T-helper 1 cell treated with Interleukin-12 subunit alpha and Interleukin-12 subunit beta and Interleukin-4 antibody, amounts not matched to agents 30 ng/mL and 1 ng/mL, for 36 hours (primary cell): ENCODE results near the gene TBC1D22B. TPM values are rescaled to one million over a fixed set of nuclear protein-coding genes. Genes with fewer than 3 reads are reported as not detected.
"Not testable (repeated sequence)": the region's sequence is repeated elsewhere in the genome, so short reads cannot be mapped to it uniquely, and the experiment has no call there.

Source experiments
- intact Hi-C: fragments of 100-400 bp; cut with micrococcal nuclease; formaldehyde crosslinking; loops from one replicate; pipeline ENCODE4 v1.15.1; 2024
- total RNA-seq: library from RNA; stranded (reverse); gene quantifications from 2 replicates; pipeline ENCODE4 v1.2.3, GENCODE V29; 2022

The TBC1D22B gene
- total RNA-seq, 1 donor from 2014 or later: 26.8 TPM

- intact Hi-C loops: no loop called here
Observed at GRCh38 chr6:37262446-37263026, 5.0 kb downstream of the TBC1D22B start.

GRCh38 chr6:37265001-37265400, 7.4 kb downstream of the TBC1D22B start:
- intact Hi-C loops: no loop called here

DNA sequence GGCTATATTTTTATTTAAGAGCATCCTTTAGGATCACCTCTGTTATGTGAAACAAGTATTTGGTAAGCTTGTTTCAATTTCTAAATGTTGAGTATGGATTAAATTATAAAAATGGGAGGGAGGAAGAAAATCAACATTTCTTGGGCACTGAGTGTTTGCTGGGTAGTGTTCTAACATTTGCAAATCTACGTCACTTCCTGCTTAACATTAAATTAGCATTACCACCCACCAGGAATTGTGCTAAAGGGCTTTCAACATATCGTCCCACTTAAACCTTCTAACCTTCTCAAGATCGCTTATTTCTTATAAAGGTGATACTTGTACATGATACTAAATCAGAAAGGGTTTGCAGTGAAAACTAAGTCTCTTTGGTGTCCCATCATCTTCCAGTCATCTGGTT, 8.3 kb downstream of the TBC1D22B start:
- intact Hi-C loops: no loop called here

- intact Hi-C loops: no loop called here
Observed at GRCh38 chr6:37269105-37269504, 11.5 kb downstream of the TBC1D22B start.

DNA sequence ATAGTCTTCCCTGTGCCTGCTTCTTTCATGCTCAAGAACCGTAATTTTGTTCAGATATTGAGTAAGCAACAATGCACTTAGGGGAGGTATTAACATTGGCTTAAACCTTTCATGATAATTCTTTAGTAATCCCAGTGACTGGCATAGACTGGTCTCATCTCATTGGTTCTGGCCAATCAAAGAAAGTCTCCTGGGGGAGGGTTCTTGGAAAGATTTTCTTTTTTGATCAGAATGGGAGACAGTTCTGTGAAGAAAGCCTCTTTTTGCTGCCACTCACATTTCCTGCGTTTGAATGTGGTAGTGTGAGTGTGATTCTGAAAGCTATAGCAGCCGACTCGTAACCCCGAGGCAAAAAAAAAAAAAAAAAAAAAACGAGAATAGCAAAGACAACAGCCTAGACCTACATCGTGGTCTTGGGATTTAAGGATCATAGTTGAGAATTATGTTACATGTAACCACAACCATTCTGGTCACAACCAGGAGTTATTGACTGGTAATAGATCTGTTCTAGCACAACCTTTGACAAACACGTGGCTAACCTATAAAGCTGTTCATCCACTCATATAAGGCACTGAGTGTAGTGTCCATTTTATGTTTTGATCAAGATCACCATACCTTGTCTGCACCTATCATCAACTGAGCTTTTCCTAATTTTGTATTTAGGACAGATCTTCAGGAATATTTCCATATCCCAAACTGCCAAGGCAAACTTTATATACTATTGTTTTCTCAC, 15.4 kb downstream of the TBC1D22B start:
- intact Hi-C loops: loop anchor here (1.0 kb wide), 2 partner anchors 13 to 16 kb away; no protein-coding TSS in a partner anchor

DNA sequence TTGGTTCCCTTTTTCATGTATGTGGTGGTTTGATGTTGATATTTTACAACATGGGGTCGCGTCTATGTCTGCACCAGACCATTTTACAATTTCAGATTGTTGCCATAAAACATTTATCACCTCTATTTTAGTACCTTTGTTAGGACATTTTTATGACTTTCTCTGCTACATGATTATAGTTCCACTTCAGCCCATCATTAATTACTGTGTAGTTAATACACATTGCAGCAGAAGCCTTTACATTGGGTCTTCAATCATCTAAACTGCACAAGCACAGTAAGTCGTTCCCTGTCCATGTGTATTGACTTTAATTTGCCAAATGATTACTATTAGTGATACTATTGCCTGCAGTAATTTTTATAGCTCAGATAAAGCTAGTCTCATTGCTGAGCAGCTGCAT, 16.1 kb downstream of the TBC1D22B start:
- intact Hi-C loops: loop anchor here (1.0 kb wide), 2 partner anchors 13 to 16 kb away; no protein-coding TSS in a partner anchor

DNA sequence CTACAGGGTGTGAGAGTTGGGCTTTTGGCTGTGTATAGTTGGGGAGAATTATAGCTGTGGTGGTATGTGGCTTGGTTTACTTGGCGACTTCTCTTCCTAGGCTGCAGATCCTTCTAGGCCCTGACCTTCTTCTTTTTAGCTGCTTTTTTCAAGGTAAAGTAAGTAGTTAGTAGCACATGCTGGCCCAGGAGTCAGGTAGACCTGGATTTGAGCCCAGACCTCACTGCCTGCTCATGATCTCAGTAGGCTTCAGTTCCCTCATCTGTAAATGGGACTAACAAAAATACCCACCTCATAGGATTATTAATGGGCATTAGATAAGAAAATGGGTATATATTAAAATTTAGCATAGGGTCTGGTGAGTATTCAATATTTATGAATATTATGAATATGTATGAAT, 17.8 kb downstream of the TBC1D22B start:
- intact Hi-C loops: no loop called here

DNA sequence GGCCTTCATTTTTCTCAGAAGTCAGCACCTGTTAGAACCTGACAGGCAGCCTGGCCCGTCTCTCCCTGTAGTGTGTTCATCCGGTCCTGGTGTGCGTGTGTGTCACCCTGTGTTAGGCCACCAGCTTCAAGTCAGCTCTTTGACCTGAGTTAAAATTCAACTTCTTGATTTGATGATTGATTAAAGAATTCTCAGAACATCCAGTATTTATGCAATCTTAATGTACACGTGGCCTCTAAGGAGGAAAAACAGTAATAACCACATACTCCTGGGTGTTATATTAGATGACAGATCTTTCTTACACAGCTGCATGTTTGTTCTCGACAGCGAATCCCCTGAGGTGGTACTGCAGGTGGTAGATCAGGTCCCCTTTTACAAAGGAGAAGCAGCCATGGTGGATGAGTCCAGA, 19.4 kb downstream of the TBC1D22B start:
- intact Hi-C loops: no loop called here

DNA sequence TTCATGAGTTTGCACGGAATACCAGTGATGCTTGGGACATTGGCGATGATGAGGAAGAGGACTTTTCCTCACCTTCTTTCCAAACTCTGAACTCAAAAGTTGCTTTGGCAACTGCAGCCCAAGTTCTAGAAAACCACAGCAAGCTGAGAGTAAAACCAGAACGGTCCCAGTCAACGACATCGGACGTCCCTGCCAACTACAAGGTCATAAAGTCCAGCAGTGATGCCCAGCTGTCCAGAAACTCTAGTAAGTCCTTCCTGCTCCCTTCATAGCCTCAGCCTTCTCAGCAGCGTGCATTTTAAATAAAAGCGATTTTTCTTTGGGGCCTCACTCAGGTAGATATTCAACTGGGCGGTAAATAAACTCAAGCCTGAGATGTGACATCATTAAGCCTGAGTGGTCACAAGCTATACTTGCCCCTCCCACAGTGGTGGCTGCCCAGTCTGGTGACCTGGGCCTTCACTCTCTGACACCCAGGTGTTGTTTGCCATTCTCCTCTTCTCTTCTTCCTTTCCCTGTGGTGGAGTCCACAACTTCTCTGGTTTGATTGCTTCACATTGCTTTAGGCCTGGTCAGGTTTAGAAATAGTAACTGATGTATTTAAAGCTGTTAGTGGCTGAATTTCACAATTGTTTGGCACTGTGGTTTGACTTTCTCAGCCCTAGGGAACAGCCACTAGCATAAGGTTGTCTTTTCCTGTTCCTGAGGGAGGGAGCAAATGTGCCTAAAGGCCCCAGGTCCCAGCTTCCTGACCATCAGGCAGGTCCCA, 22.0 kb downstream of the TBC1D22B start:
- intact Hi-C loops: no loop called here

GRCh38 chr6:37280162-37280887, 22.8 kb downstream of the TBC1D22B start:
- intact Hi-C loops: no loop called here

- intact Hi-C loops: no loop called here
Observed at GRCh38 chr6:37282371-37282770, 24.8 kb downstream of the TBC1D22B start.

DNA sequence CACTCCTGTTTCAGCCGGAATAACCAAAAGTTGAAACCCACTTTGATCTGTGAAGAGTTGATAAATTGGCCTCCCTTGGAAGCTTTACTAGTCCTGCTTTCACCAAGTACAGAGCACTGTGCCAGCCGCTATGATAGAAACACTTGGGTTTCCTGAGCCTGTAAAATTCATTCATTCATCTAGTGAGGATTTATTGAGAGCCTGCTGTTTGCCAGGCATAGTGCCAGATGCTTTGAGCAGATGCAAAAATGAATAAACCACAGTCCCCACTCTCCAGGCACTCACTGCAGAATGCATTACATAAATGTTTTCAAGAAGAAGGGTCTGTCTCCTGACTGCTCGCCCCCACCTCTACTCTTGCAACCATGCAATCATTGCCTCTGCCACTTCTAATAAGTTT, 25.7 kb downstream of the TBC1D22B start:
- intact Hi-C loops: no loop called here

DNA sequence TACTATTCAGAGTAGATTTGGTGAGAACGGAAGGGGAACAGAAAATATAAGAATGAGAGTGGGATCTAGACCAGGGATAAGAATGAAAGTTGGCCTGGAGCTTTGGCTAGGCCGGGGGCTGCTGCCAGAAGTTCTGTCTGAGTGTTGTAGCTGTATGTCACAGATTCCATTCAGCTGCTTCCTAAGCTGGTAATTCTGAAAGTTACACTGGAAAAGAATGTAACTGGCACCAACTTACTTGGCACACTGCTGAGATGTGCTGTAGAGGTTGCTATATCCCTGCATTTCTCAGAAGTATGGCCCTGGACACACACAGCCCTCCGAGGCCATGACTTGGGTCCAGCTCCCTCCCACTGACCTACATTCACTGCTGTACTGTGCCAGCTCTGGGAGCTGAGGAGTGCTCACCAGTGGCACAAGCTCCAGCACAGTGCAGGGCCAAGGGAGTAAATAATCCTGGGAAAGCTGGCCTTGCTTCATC, 26.1 kb downstream of the TBC1D22B start:
- intact Hi-C loops: no loop called here

DNA sequence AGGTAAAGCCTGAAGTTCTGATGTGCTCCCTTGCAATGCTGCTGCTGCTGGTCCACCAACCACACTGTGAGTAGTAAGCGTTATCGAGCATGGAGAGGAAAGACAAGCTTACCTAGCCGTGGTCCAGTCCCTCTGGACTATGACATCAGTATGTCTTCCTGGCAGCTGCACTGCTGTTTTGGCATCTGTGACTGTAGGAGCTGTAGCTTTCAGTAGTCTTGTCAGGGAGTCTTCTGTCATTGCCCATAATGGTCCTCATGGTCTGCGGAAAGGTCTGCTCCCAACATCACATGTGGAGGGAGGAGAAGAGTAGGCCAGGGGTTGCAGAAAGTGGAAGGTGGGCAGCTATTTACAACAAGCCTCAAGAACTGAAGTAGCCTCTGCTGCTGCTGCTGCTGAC, 27.2 kb downstream of the TBC1D22B start:
- intact Hi-C loops: no loop called here

GRCh38 chr6:37285861-37286311, 28.3 kb downstream of the TBC1D22B start:
- intact Hi-C loops: no loop called here

DNA sequence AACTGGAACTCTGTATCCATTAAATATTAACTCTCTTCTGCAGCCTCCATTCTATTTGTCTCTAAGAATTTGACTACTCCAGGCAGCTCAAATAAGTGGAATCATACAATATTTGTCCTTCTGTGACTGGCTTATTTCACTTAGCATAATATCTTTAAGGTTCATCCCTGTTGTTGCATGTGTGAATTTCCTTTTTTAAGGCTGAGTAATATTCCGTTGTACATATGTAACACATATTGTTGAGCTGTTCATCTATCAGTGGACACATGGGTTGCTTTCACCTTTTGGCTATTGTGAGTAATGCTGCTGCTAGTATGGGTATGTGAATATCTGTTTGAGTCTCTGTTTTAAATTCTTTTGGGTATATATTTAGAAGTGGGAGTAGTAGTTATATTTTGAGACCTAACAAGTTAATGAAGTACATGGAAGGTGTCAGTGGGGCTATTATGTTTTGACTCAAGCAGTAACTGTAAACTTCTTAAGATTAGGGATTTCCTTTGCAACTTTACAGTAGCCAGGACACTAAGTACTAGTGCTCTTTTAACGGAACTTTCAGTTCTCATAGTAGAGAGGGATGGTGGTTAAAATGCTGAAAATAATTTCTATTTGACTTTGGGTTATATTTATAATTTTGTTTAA, 30.1 kb downstream of the TBC1D22B start:
- intact Hi-C loops: no loop called here

- intact Hi-C loops: no loop called here
Observed at GRCh38 chr6:37288247-37288646, 30.7 kb downstream of the TBC1D22B start.

DNA sequence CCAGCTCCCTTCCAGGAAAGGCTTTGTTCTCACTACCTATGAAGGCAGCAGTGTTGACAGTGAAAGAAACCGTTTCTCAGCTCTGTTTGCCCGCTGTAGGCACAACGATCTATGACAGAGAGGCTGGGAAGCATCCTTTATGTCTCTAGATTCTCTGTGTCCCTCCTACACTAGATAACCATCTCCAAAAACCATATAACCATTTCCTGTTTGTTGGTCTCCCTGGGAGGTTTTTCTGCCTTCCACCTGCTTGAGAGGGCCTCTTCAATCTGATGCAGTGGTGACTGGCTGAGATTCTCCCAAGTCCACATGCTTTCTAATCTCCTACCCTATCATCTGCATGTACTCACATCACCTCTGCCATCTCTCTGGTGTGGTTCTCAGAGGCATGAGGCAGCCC, 32.4 kb downstream of the TBC1D22B start:
- intact Hi-C loops: loop anchor here (1.0 to 5.0 kb wide), 5 partner anchors 17 to 378 kb away; no protein-coding TSS in a partner anchor

DNA sequence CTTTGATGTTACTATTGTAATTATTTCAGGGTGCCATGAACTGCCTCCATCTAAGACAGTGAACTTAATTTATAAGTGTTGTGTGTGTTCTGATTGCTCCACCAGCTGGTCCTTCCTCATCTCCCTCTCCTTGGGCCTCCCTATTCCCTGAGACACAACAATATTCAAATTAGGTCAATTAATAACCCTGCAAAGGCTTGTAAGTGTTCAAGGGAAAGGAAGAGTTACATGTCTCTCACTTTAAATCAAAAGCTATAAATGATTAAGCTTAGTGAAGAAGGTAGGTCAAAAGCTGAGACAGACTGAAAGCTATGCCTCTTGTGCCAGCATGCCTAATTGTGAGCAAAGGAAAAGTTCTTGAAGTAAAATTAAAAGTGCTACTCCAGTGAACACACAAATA, 35.9 kb downstream of the TBC1D22B start:
- intact Hi-C loops: loop anchor here (5.0 kb wide), 1 partner anchor 381 kb away; no protein-coding TSS in a partner anchor

DNA sequence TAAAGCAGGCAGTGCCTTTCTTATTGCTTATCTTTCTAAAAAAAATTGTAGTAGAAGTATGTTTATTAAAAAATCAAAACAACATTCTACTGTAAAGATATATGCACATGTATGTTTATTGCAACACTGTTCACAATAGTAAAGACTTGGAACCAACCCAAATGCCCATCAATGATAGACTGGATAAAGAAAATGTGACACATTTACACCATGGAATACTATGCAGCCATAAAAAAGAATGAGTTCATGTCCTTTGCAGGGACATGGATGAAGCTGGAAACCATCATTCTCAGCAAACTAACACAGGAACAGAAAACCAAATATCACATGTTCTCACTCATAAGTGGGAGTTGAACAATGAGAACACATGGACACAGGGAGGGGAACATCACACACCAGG, 40.1 kb downstream of the TBC1D22B start:
- intact Hi-C loops: not testable (repeated sequence)

- intact Hi-C loops: no loop called here
Observed at GRCh38 chr6:37298958-37299357, 41.4 kb downstream of the TBC1D22B start.
